NB4 (cell line): ENCODE results near the gene OR4D2.

Source experiments
- TF ChIP-seq, protein P1 (sequence below): IDR thresholded peaks from one replicate; pipeline ENCODE4 v1.5.1; 2012; ENCODE audit warnings: low read depth, low read length
- TF ChIP-seq, protein P2 (sequence below): IDR thresholded peaks from 2 replicates; pipeline ENCODE4 v1.6.1; 2011; ENCODE audit warnings: low read depth, low read length

DNA sequence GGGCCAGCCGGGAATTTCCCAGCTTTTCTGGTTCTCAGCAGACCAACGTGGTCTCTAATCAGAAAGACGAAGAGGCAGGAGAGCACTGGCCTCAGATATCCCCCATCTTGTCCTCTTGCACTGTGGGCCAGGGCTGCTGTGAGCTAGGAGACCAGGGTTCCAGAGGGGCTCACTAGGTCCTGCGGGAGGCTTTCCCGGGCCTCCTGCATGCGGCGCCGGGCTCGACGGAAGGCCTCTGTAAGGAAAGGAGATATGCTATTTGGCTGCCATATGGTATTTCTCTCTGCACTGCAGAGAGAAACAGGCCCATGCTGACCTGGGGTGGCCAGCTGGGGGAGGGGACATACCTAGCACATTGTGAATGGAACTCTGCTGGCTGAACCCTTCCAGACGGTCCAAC lies 39.2 kb downstream of the OR4D2 start:
- TF ChIP-seq, protein P1, sequence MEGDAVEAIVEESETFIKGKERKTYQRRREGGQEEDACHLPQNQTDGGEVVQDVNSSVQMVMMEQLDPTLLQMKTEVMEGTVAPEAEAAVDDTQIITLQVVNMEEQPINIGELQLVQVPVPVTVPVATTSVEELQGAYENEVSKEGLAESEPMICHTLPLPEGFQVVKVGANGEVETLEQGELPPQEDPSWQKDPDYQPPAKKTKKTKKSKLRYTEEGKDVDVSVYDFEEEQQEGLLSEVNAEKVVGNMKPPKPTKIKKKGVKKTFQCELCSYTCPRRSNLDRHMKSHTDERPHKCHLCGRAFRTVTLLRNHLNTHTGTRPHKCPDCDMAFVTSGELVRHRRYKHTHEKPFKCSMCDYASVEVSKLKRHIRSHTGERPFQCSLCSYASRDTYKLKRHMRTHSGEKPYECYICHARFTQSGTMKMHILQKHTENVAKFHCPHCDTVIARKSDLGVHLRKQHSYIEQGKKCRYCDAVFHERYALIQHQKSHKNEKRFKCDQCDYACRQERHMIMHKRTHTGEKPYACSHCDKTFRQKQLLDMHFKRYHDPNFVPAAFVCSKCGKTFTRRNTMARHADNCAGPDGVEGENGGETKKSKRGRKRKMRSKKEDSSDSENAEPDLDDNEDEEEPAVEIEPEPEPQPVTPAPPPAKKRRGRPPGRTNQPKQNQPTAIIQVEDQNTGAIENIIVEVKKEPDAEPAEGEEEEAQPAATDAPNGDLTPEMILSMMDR, result no peak
- TF ChIP-seq, protein P2, sequence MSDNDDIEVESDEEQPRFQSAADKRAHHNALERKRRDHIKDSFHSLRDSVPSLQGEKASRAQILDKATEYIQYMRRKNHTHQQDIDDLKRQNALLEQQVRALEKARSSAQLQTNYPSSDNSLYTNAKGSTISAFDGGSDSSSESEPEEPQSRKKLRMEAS, result no peak
